ENCODE measurements around the gene MAML3. TPM values are rescaled to one million over a fixed set of nuclear protein-coding genes. Genes with fewer than 3 reads are reported as not detected.
A peak's percentile ranks its signal among the peaks of the same experiment; 100 is the strongest.

The MAML3 gene
- total and polyA plus RNA-seq, 2 of the 13 experiments (the other 11 are each of a cell fraction or from before 2014, with no cell fraction given) = 0.05 to 0.13 TPM

- ChIA-PET CTCF (ENCODE audit: low intra/inter-chr PET ratio, low total read pairs) (no interaction called here), POLR2A (no interaction called here)
- H3K79me2 ChIP-seq (ENCODE audit: insufficient read depth, low read length) = no peaks in the 10 kb centered on the region
- H3K36me3 ChIP-seq (replicated peaks in 1 of 2; ENCODE audit: control insufficient read depth in 1 of 2, insufficient read depth in 2 of 2, low read length in 2 of 2) = no peaks in the 10 kb centered on the region
- no peak for TF ChIP-seq ZNF281 (CRISPR knock-in tag; IDR thresholded peaks at IDR 0.05; ENCODE audit: borderline replicate concordance)
- TF ChIP-seq ZKSCAN8 (CRISPR knock-in tag; IDR thresholded peaks at IDR 0.05; ENCODE audit: borderline replicate concordance) = no peak
- 0 out of 2 replicates have a peak, but pooled peaks have one; percentile 7 for TF ChIP-seq GABPB1 (CRISPR knock-in tag; IDR thresholded peaks at IDR 0.05)
- TF ChIP-seq WIZ (CRISPR knock-in tag; IDR thresholded peaks at IDR 0.05) = no peak
- 0 out of 2 replicates have a peak, but pooled peaks have one; percentile 1 for TF ChIP-seq KDM2A (CRISPR knock-in tag; IDR thresholded peaks at IDR 0.05; ENCODE audit: borderline replicate concordance, low read depth)
- no peak for TF ChIP-seq IRF9 (CRISPR knock-in tag; IDR thresholded peaks at IDR 0.05; ENCODE audit: borderline replicate concordance)
- TF ChIP-seq MYPOP (CRISPR knock-in tag; IDR thresholded peaks at IDR 0.05) = 0 out of 2 replicates have a peak, but pooled peaks have one; percentile 30
- TF ChIP-seq TSC22D2 (CRISPR knock-in tag; IDR thresholded peaks at IDR 0.05; ENCODE audit: borderline replicate concordance) = no peak
- no peak for TF ChIP-seq EEA1 (CRISPR knock-in tag; IDR thresholded peaks at IDR 0.05; ENCODE audit: borderline replicate concordance)
- no peak for TF ChIP-seq ELK4 (CRISPR knock-in tag; IDR thresholded peaks at IDR 0.05; ENCODE audit: borderline replicate concordance)
- peak; percentile 16; the same call in 1 of the 2 replicates for TF ChIP-seq PRDM15 (CRISPR knock-in tag; IDR thresholded peaks at IDR 0.05)
- TF ChIP-seq ZNF350 (CRISPR knock-in tag; IDR thresholded peaks at IDR 0.05; ENCODE audit: borderline replicate concordance, low read depth) = 0 out of 2 replicates have a peak, but pooled peaks have one; percentile 23
- TF ChIP-seq GFI1 (CRISPR knock-in tag; IDR thresholded peaks at IDR 0.05; ENCODE audit: borderline replicate concordance) = no peak
- peaks cover 42% of the 10 kb centered on the region for H3K4me1 ChIP-seq (ENCODE audit: insufficient read depth, low read length)
- no peak overlapping the region for H2AFZ ChIP-seq (ENCODE audit: low read length)
- WGBS (ENCODE audit: low lambda C conversion rate) = 0% methylated on average over 11 of the region's 11 CpGs
- no peak overlapping the region for H3K27ac ChIP-seq (ENCODE audit: extremely low read length, insufficient read depth, low read length)
- peak overlapping the region; percentile 84 for H3K4me2 ChIP-seq (ENCODE audit: low read depth, low read length)
- no peak overlapping the region for H3K9ac ChIP-seq (ENCODE audit: insufficient read depth, low read depth, low read length)
- peak; percentile 18 for ATAC-seq
- FAIRE-seq = no peak
- in situ Hi-C loops (cut with HindIII; ENCODE audit: extremely low pct_ligation_motif_present, low pct_unique_long_range_greater_than_20kb) = loop anchor here (5.0 kb wide), 2 partner anchors 101 to 139 kb away; no protein-coding TSS in a partner anchor
- H3K9me3 ChIP-seq (ENCODE audit: low read length) = no peaks in the 10 kb centered on the region
- H4K20me1 ChIP-seq (ENCODE audit: insufficient read depth, low read length) = no peaks in the 10 kb centered on the region
- intact Hi-C loops (cut with micrococcal nuclease; ENCODE audit: unreplicated experiment) = loop anchor here (2.0 to 5.0 kb wide), 2 partner anchors 139 to 484 kb away; partner anchors contain the start of gene MGST2
- H3K27me3 ChIP-seq (ENCODE audit: control insufficient read depth in 1 of 2, insufficient read depth in 2 of 2, low read length in 2 of 2) = peaks cover 3 to 48% of the 10 kb centered on the region in 2 experiments
- BruUV-seq (replicated peaks) = no TSS peak
- peak overlapping the region; percentile 58 to 75 (median 61) for H3K4me3 ChIP-seq (replicated peaks in 1 of 3; ENCODE audit: insufficient read depth in 1 of 3, low read depth in 2 of 3, low read length in 3 of 3)
- DNase-seq (ENCODE audit: low spot score) = peak; percentile 23
These were observed 2.3 kb downstream of the MAML3 start for GRCh38 chr4:140151699-140152012.

Measured in HepG2 (cell line).